Natural killer cell (primary cell): ENCODE measurements around the gene ISM1. TPM values are rescaled to one million over a fixed set of nuclear protein-coding genes. Genes with fewer than 3 reads are reported as not detected.

Source experiments
- ATAC-seq, 3 donors: fragments of 150-1000 bp in 2 of 3; fragments of 200-7000 bp in 1 of 3; cut with Tn5 transposase; 1 replicate in 1 of 3; 2 replicates in 2 of 3; pipeline ENCODE4 v1.10.0; 2021; ENCODE audit warnings: mild to moderate bottlenecking in 2 of 3, moderate library complexity in 2 of 3
- DNase-seq, 2 donors: peaks; one replicate each; pipeline versions ENCODE4 v3.0.0 to v3.0.0-alpha.2; 2013 to 2021; ENCODE audit warnings: mixed read lengths in 1 of 2
- H3K27ac ChIP-seq: one replicate; pipeline ENCODE4 v1.5.1; 2013; ENCODE audit warnings: mild to moderate bottlenecking, low read length
- H3K27me3 ChIP-seq: one replicate; pipeline ENCODE4 v1.6.1; 2013; ENCODE audit warnings: low read length; ENCODE audit not compliant: control insufficient read depth, insufficient read depth
- H3K36me3 ChIP-seq: one replicate; pipeline ENCODE4 v1.6.1; 2013; ENCODE audit warnings: low read length; ENCODE audit not compliant: control insufficient read depth, insufficient read depth
- H3K4me1 ChIP-seq: one replicate; pipeline ENCODE4 v1.6.1; 2013; ENCODE audit warnings: low read length; ENCODE audit not compliant: control insufficient read depth, insufficient read depth
- H3K4me3 ChIP-seq: one replicate; pipeline ENCODE4 v1.5.1; 2013; ENCODE audit warnings: low read length
- H3K9me3 ChIP-seq: one replicate; pipeline ENCODE4 v1.6.1; 2013; ENCODE audit warnings: low read length; ENCODE audit not compliant: control insufficient read depth, insufficient read depth
- H3K27ac Mint-ChIP-seq, 2 donors: one replicate each; pipeline ENCODE4 v1.8.0; 2022; ENCODE audit warnings: mild to moderate bottlenecking in 2 of 2, mixed read lengths in 2 of 2, moderate library complexity in 1 of 2
- H3K27me3 Mint-ChIP-seq, 2 donors: one replicate each; pipeline ENCODE4 v1.8.0; 2022; ENCODE audit warnings: low read depth in 2 of 2, mixed read lengths in 2 of 2
- H3K36me3 Mint-ChIP-seq: one replicate; pipeline ENCODE4 v1.8.0; 2022; ENCODE audit warnings: mixed read lengths
- H3K4me1 Mint-ChIP-seq, 2 donors: one replicate each; pipeline ENCODE4 v1.8.0; 2022; ENCODE audit warnings: mixed read lengths in 2 of 2
- H3K4me3 Mint-ChIP-seq: one replicate; pipeline ENCODE4 v1.8.0; 2022; ENCODE audit warnings: mild to moderate bottlenecking, moderate library complexity, mixed read lengths
- H3K9me3 Mint-ChIP-seq, 2 donors: one replicate each; pipeline ENCODE4 v1.8.0; 2022; ENCODE audit warnings: mixed read lengths in 2 of 2
- CTCF ChIP-seq: fragments of 200-600 bp; IDR thresholded peaks from one replicate; pipeline ENCODE4 v1.8.0; 2022; ENCODE audit warnings: antibody characterized with exemption
- WGBS: methylation state at CpG from one replicate; pipeline ENCODE4 v1.1.7; 2013; ENCODE audit warnings: missing lambda C conversion rate; ENCODE audit not compliant: insufficient coverage; 5-methylcytosine and 5-hydroxymethylcytosine counted together
- intact Hi-C: fragments of 100-400 bp; cut with micrococcal nuclease; formaldehyde crosslinking; loops from one replicate; pipeline ENCODE4 v1.14.2; 2022
- total RNA-seq, 4 donors: library from RNA; stranded (reverse); fragments of 120-200 nt in 1 of 4; gene quantifications; one replicate each; pipeline versions ENCODE4 v1.2.3 to v1.2.4, GENCODE V29; 2013 to 2022

ISM1 gene
- total RNA-seq, 3 donors from 2014 or later (not counting 1 experiment from before 2014, with no cell fraction given): 0.13 TPM; not detected in 2

DNA sequence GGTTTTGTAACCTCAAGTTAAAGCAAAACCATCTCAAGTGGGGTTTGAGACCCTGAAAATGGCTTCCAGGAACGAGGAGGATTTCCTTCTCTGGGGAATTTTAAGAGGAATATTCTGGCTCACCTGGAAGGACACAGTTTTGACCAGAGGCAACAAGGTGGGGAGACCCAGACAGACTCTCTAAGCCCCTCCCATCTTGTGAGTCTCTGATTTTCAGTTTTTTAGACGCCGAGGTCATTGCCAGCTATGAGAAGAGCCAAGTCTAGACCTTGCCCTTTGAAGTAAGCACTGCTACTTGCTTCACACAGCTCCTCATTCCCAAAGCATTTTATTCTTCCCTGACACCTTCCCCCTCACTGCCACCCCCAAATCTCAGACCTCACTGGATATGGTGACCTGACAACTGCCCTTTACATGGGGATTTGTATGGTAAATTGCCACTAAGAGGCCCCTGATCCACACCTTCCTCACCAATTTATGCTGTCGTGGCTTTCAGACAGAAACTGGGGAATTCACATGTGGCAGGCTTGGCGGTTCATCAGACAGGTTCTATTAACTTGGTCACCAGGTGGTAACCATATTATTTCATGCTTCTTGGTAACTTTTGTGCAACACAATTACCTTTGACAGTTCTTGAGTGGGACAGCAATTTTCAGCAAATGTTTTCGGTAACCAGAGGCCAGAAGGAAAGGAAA lies 116.2 kb downstream of the ISM1 start:
- Histone ChIP-seq H3K27ac (no peak overlapping the region), H3K27me3 (no peaks in the 10 kb centered on the region), H3K9me3 (no peaks in the 10 kb centered on the region), H3K4me1 (no peaks in the 10 kb centered on the region), H3K4me3 (no peak overlapping the region), H3K36me3 (no peaks in the 10 kb centered on the region)
- Mint-ChIP-seq H3K36me3 (no peaks in the 10 kb centered on the region), H3K9me3 (peaks cover 0 to 4% of the 10 kb centered on the region in 2 donors), H3K27ac (no peak overlapping the region), H3K4me3 (no peak overlapping the region), H3K27me3 (peaks cover 0 to 2% of the 10 kb centered on the region in 2 donors), H3K4me1 (no peaks in the 10 kb centered on the region)
- WGBS: 81% methylated on average over 6 of the region's 6 CpGs
- intact Hi-C loops: no loop called here
- ATAC-seq (no peak), DNase-seq (no peak)
- TF ChIP-seq CTCF: no peak

GRCh38 chr20:13338097-13338661 lies 117.1 kb downstream of the ISM1 start:
- TF ChIP-seq CTCF: no peak
- H3K27ac Mint-ChIP-seq: no peak overlapping the region
- intact Hi-C loops: no loop called here
- no peaks in the 10 kb centered on the region for H3K36me3 ChIP-seq
- peaks cover 0 to 4% of the 10 kb centered on the region in 2 donors for H3K9me3 Mint-ChIP-seq
- no peaks in the 10 kb centered on the region for H3K4me1 ChIP-seq
- no peak overlapping the region for H3K4me3 ChIP-seq
- ATAC-seq (no peak), DNase-seq (no peak)
- no peaks in the 10 kb centered on the region for H3K9me3 ChIP-seq
- H3K27me3 Mint-ChIP-seq: peaks cover 0 to 2% of the 10 kb centered on the region in 2 donors
- H3K36me3 Mint-ChIP-seq: no peaks in the 10 kb centered on the region
- no peaks in the 10 kb centered on the region for H3K27me3 ChIP-seq
- no peak overlapping the region for H3K4me3 Mint-ChIP-seq
- H3K27ac ChIP-seq: no peak overlapping the region
- WGBS: 88% methylated on average over 2 of the region's 2 CpGs
- H3K4me1 Mint-ChIP-seq: no peaks in the 10 kb centered on the region

- Mint-ChIP-seq H3K4me3 (no peak overlapping the region), H3K27me3 (no peaks in the 10 kb centered on the region), H3K27ac (no peak overlapping the region), H3K9me3 (peaks cover 0 to 2% of the 10 kb centered on the region in 2 donors), H3K36me3 (no peaks in the 10 kb centered on the region), H3K4me1 (no peaks in the 10 kb centered on the region)
- Histone ChIP-seq H3K27me3 (no peaks in the 10 kb centered on the region), H3K27ac (no peak overlapping the region), H3K4me3 (no peak overlapping the region), H3K9me3 (no peaks in the 10 kb centered on the region), H3K36me3 (no peaks in the 10 kb centered on the region), H3K4me1 (no peaks in the 10 kb centered on the region)
- WGBS: 72% methylated on average over 3 of the region's 3 CpGs
- intact Hi-C loops: no loop called here
- TF ChIP-seq CTCF: no peak
- DNase-seq (no peak), ATAC-seq (no peak)
Measured at GRCh38 chr20:13338999-13339411, 117.9 kb downstream of the ISM1 start.
